GM21737 (cell line): ENCODE data around the gene COL19A1.
A peak's percentile ranks its signal among the peaks of the same experiment; 100 is the strongest.

Source experiments
- ATAC-seq: cut with Tn5 transposase; IDR thresholded peaks from one replicate; pipeline ENCODE4 v1.9.1; 2021; ENCODE audit warnings: mild to moderate bottlenecking, moderate library complexity; ENCODE audit not compliant: unreplicated experiment

The COL19A1 gene

DNA sequence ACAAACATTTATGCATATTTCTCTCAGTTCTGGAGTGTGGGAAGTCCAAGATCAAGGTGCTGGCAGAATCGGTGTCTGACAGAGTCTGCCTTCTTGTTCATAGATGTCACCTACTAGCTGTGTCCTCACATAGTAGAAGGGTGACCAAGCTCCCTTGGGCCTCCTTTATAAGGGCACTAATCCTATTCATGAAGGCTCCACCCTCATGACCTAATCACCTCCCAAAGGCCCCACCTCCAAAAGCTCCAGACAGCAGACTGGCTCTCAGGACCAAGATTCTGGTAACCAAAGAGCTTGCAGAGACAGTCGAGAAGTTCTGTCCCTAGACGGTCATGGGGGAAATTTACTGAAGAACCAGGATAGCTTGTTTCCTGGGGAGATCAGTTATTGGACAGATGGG, 297.4 kb downstream of the COL19A1 start:
- no peak for ATAC-seq

- ATAC-seq = no peak
Measured at GRCh38 chr6:70164556-70164955, 298.2 kb downstream of the COL19A1 start.

DNA sequence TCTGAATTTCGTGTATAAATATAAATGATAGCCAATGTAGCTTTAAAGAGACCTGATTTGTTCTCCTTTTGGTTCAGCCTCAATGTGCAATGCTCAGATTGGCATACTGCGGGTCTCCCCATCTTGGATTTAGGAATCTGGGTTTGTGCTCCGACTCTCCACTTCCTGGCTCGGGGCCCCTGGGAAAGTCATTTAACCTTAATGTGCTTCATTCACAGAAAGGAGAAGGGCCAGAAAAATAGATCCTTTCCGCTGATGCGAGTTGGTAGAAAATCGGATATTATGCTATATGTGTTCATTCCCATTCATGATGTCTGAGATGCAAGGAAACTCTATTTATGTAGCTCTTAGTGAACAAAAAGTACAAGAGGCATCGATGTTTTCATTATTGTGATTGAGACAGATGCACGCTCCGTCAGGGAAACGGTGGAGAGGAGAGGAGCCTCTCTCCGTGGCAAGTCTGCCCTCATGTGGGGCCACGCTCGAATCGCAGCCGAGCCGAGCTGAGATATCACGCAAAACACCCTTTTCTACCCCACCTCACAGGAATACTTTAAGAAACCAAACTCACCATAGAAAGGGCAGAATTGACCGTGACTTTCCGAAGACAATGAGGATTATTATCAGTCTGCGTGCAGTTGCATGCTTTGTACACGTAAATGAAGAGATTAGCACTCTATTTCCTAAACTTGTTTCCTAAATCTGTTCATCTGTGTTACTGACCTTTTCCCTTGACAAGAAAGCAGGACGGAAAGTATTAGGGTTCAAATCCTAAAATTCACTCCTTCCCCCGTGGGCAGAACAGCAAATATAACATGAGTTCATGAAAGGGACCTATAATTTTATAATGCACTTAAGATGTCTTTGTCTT, 300.0 kb downstream of the COL19A1 start:
- ATAC-seq = peak; percentile 70

- ATAC-seq = no peak
Measured at GRCh38 chr6:70168681-70169377, 302.5 kb downstream of the COL19A1 start.

DNA sequence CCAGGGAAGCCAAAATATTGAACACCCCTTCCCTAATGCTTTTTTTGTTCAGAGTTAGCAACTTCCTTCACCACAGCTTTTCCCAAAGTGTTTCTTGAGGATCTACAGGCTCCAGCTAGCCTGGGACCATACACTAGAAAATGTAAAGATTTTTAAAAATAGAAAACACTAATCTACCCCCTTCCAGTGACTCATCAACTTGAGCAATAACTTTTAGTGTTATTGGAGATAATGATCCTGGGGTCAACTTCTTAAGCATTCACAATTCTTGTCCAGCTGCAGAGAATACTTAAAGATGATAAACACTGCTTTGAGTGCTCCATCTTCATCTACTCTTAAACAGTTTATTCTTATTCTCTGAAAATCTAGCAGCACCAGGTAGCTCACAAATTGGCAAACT, 304.9 kb downstream of the COL19A1 start:
- ATAC-seq = no peak

DNA sequence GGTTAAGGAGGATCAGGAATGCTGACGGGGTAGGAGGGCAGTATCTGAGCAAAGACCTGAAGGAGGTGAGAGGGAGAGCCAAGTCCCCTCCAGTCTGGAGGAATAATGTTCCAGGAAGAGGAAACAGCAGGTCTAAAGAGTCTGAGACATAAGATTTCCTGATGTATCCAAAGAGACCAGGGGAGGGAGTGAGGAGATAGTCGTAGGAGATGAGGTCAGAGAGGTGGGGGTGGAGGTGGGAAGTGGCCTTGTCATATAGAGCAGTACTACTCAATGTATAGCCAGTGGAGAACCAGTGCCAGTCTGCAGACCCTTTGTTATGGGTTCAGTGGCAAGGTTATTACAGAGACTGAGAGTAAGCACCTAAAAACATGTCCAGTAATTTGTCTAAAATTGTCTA, 305.9 kb downstream of the COL19A1 start:
- no peak for ATAC-seq

DNA sequence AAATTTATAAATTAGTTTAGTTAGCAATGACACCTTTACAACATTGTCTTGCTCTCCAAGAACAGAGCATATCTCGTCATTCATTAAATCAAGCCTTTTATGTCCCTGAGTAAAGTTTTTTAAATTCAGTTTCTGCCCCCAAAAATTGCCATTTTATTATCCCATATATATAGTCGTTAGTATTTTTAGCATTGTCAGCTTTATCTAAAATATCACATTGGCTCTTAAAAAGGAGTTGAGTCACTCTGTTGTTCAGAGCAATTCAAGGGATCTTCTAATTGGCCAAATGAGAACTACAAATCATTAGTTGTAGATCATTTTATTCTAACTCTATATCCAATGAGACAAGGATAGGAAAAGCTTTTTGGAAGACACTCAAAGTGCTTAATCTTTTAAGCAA, 309.4 kb downstream of the COL19A1 start:
- no peak for ATAC-seq

- ATAC-seq = no peak
Measured at GRCh38 chr6:70176842-70177550, 310.6 kb downstream of the COL19A1 start.

- ATAC-seq = no peak
Measured at GRCh38 chr6:70180183-70180900, 314.0 kb downstream of the COL19A1 start.

- no peak for ATAC-seq
Measured at GRCh38 chr6:70180901-70181599, 314.7 kb downstream of the COL19A1 start.

DNA sequence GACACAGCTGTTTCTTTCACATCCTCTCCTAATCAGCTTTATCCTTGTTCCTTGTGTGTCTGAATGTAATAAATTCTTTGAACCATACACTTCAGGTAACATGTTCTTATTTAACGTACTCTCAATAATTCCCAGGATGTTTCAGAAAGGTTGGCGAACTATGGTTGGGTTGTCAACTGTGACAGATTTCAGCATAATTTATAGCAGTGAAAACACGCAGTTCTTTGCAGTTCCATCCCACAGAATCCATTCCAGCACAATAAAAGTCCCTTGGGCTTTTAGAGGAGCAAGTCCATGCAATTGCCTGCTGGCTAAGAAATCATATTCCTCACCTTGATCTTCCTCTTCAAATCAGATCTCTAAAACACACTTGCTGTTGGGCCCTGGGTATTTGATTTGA, 317.2 kb downstream of the COL19A1 start:
- no peak for ATAC-seq

GRCh38 chr6:70184723-70185122, 318.4 kb downstream of the COL19A1 start:
- ATAC-seq = no peak

- no peak for ATAC-seq
Measured at GRCh38 chr6:70186461-70186860, 320.1 kb downstream of the COL19A1 start.

- no peak for ATAC-seq
Measured at GRCh38 chr6:70188202-70188601, 321.8 kb downstream of the COL19A1 start.

DNA sequence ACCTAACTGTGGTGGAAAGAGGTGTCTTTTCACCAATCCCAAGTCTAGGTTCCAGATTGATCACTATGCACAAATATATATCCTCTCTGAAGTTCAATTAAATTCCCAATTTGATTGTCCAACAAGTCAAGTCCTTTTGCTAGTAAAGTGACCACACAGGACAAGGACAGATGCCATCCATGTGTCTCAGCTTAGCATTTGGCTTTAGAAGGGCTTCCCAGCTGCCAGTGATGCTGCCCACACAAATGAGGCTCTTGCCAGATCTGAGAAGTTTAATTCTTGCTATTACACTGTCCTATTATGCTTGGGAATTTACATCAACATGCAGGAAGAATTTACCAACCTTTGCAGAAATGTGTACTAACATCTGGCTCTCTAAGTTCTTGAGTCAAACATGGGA, 328.1 kb downstream of the COL19A1 start:
- no peak for ATAC-seq

- ATAC-seq = no peak
Measured at GRCh38 chr6:70196531-70196930, 330.2 kb downstream of the COL19A1 start.

DNA sequence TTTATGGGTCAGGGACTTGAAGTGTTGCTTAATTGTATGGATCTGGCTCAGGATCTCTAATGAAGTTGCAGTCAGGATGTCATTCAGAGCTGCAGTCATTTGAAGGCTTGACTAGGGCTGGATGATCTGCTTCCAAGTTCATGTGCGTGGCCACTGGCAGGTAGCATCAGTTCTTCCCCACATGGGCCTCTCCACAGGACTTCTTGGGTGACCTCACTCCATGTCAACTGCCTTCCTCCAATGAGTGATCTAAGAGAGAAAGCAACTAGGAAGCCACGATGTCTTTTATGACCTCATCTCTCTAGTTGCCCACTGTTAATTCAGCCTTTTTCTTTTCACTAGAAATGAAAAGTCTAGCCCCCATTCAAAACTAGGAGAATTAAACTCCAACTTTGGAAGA, 332.4 kb downstream of the COL19A1 start:
- ATAC-seq = no peak

- ATAC-seq = no peak
Measured at GRCh38 chr6:70208235-70208790, 342.0 kb downstream of the COL19A1 start.

GRCh38 chr6:70210462-70210861, 344.1 kb downstream of the COL19A1 start:
- no peak for ATAC-seq

DNA sequence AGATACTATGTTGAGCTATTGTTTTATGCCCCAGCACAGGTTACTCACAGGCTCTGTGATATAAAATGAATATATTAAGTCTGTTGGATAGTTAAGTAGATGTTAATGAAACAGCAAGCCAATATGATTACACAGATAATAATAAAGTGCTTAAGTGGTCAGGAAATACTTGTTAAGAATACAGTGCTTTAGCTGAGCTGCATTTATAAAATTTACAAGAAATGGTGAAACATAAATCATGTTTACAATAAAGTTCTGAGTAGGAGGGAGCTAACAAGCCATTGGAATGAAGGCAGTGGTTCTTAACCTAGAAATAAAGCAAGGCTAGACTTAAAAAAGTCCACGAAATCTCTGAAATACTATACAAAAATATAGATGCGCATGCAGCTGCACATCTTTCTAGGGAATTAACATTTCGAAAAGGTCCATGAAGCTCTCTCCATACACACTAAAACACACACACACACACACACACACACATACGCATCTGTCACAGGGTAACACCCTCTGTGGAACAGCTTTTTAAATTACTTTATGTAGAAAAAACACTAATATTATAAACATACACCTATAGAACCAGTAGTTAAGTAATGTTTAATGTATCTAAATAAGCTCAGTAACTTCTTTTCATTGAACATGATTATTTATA, 349.2 kb downstream of the COL19A1 start:
- no peak for ATAC-seq
